ENCODE data around the gene FMO5. TPM values are rescaled to one million over a fixed set of nuclear protein-coding genes. Genes with fewer than 3 reads are reported as not detected.

FMO5 gene
- total and polyA plus RNA-seq, 2 of the 13 experiments (the other 11 are each of a cell fraction or from before 2014, with no cell fraction given): 48.2 to 149 TPM

DNA sequence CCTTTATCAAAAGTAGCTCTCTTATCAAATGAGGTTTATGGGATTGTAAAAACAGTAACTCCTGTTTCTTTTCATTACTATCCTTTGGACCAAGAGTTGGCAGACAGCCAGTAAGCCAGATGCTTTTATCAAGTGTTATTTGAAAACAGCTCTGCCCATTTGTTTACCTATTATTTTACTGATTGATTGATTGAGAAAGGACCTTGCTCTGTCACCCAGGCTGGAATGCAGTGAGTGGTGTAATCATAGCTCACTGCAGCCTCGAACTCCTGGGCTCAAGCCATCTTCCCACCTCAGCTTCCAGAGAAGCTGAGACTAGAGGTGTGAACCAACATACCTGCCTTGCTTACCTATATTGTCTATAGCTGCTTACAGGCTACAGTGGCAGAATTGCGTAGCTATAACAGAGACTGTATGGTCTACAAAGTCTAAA, 56.5 kb downstream of the FMO5 start (continued):
- TF ChIP-seq SRY (CRISPR knock-in tag; IDR thresholded peaks at IDR 0.05): no peak
- peak; percentile 69 for TF ChIP-seq HDAC1 (CRISPR knock-in tag; IDR thresholded peaks at IDR 0.05)
- TF ChIP-seq KLF12 (CRISPR knock-in tag; IDR thresholded peaks at IDR 0.05; ENCODE audit: borderline replicate concordance): no peak
- TF ChIP-seq, protein P1, sequence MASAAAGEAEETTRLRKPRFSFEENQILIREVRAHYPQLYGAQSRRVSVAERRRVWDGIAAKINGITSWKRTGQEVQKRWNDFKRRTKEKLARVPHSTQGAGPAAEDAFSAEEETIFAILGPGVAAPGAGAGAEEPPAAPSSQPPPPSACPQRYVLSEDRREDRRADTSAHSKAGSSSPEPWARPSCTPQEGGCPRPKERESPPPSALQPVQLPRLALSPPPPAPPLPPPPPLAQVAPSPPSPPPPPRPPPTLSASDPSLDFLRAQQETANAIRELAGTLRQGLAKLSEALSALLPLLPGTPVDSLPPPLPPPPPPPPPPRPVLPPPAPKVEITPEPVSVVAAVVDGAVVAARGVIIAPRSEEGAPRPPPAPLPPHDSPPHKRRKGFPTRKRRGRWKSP (CRISPR knock-in tag; IDR thresholded peaks at IDR 0.05): no peak
- TF ChIP-seq, protein P2, sequence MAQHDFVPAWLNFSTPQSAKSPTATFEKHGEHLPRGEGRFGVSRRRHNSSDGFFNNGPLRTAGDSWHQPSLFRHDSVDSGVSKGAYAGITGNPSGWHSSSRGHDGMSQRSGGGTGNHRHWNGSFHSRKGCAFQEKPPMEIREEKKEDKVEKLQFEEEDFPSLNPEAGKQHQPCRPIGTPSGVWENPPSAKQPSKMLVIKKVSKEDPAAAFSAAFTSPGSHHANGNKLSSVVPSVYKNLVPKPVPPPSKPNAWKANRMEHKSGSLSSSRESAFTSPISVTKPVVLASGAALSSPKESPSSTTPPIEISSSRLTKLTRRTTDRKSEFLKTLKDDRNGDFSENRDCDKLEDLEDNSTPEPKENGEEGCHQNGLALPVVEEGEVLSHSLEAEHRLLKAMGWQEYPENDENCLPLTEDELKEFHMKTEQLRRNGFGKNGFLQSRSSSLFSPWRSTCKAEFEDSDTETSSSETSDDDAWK (CRISPR knock-in tag; IDR thresholded peaks at IDR 0.05): no peak
- TF ChIP-seq EEA1 (CRISPR knock-in tag; IDR thresholded peaks at IDR 0.05; ENCODE audit: borderline replicate concordance): no peak
- peak; percentile 47; the same call in 1 of the 2 replicates for TF ChIP-seq PHF21A (CRISPR knock-in tag; IDR thresholded peaks at IDR 0.05)
- no peak for TF ChIP-seq ZBTB46 (CRISPR knock-in tag; IDR thresholded peaks at IDR 0.05; ENCODE audit: borderline replicate concordance)
- no peak for TF ChIP-seq DR1 (CRISPR knock-in tag; IDR thresholded peaks at IDR 0.05)
- peak; percentile 90 for TF ChIP-seq MEIS2 (CRISPR knock-in tag; IDR thresholded peaks at IDR 0.05)
- no peak for TF ChIP-seq AKAP8 (CRISPR knock-in tag; IDR thresholded peaks at IDR 0.05)
- TF ChIP-seq BHLHE40 (IDR thresholded peaks at IDR 0.05; ENCODE audit: low read length): no peak
- TF ChIP-seq SKI (IDR thresholded peaks at IDR 0.05; ENCODE audit: partially characterized antibody): no peak
- peak; percentile 51; the same call in 1 of the 2 replicates for TF ChIP-seq TAF1 (CRISPR knock-in tag; IDR thresholded peaks at IDR 0.05)
- peak; percentile 31; the same call in 1 of the 2 replicates for TF ChIP-seq HOXA5 (CRISPR knock-in tag; IDR thresholded peaks at IDR 0.05)
- TF ChIP-seq ZNF766 (CRISPR knock-in tag; IDR thresholded peaks at IDR 0.05; ENCODE audit: borderline replicate concordance): no peak
- TF ChIP-seq DPF2 (CRISPR knock-in tag; IDR thresholded peaks at IDR 0.05; ENCODE audit: borderline replicate concordance, low read depth): peak; percentile 66; the same call in 1 of the 2 replicates
- no peak for TF ChIP-seq TAF15 (IDR thresholded peaks at IDR 0.05; ENCODE audit: low read depth, low read length, poor library complexity, severe bottlenecking)
- no peak for TF ChIP-seq MIER2 (CRISPR knock-in tag; IDR thresholded peaks at IDR 0.05)
- TF ChIP-seq ELF3 (CRISPR knock-in tag; IDR thresholded peaks at IDR 0.05): 0 out of 2 replicates have a peak, but pooled peaks have one; percentile 13
- TF ChIP-seq PHB2 (IDR thresholded peaks at IDR 0.05; ENCODE audit: partially characterized antibody): no peak
- TF ChIP-seq HDAC2 (CRISPR knock-in tag; IDR thresholded peaks at IDR 0.05): peak; percentile 69
- peak; percentile 80 for TF ChIP-seq FOSL2 (CRISPR knock-in tag; IDR thresholded peaks at IDR 0.05)
- no peak for TF ChIP-seq ZMAT5 (CRISPR knock-in tag; IDR thresholded peaks at IDR 0.05; ENCODE audit: borderline replicate concordance, low read depth)
- TF ChIP-seq ZNF33A (CRISPR knock-in tag; IDR thresholded peaks at IDR 0.05; ENCODE audit: borderline replicate concordance): no peak
- no peak for TF ChIP-seq ARHGAP35 (CRISPR knock-in tag; IDR thresholded peaks at IDR 0.05; ENCODE audit: borderline replicate concordance)
- TF ChIP-seq ZNF644 (CRISPR knock-in tag; IDR thresholded peaks at IDR 0.05; ENCODE audit: low read depth): no peak
- TF ChIP-seq SYNCRIP (IDR thresholded peaks at IDR 0.05; ENCODE audit: insufficient read depth, low read depth, low read length): no peak
- peak; percentile 51; the same call in 1 of the 2 replicates for TF ChIP-seq POLR2AphosphoS5 (IDR thresholded peaks at IDR 0.05; ENCODE audit: low read depth, low read length)

Measured in HepG2 (cell line).